C1 segment of cervical spinal cord (tissue), 14 donors: ENCODE data around the gene KLHL30.
A peak's percentile ranks its signal among the peaks of the same experiment; 100 is the strongest.

Experiments
- DNase-seq, 14 donors: peaks; one replicate each; lab custom pipeline; 2025; lab: John Stamatoyannopoulos, UW

KLHL30 gene

DNA sequence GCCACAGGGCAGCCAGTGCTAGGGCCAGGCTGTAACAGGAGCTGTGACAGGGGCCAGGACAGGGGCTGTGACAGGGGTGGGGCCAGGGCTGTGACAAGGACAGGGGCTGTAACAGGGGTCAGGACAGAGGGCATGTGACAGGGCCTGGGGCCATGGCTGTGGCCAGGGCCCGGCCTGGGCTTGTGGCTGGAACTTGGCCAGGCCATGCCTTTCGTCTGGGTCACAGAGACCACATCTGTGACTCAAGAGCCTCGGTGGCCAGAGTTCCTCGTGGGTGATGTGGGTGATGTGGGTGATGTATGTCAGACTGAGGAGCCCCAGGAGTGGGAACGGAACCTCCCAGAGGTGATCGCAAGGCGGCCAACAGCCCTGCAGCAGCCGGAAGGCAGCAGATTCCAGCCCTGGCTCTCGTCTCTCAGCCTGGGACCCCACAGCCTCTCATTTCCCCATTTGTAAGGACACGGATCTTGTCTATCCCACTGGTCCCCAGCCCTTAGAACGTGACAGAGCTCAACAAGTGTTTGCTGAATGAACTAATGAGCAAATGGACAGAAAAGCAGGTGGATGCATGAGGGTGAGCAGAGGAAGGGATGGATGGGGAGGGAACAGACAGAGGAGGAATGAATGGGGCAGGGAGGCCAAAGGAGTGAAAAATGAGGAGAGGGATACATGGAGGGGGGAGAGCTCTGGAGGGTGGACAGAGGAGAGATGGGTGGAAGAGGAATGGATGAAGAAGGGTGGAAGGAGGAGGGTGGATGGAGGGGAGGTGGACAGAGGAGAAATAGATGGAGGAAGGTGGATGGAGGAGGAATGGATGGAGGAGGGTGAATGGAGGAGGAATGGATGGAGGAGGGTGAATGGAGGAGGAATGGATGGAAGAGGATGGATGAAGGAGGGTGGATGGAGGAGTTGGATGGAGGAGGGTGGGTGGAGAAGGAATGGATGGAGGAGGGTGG is 21.0 kb upstream of the KLHL30 start:
- DNase-seq: no peak

DNA sequence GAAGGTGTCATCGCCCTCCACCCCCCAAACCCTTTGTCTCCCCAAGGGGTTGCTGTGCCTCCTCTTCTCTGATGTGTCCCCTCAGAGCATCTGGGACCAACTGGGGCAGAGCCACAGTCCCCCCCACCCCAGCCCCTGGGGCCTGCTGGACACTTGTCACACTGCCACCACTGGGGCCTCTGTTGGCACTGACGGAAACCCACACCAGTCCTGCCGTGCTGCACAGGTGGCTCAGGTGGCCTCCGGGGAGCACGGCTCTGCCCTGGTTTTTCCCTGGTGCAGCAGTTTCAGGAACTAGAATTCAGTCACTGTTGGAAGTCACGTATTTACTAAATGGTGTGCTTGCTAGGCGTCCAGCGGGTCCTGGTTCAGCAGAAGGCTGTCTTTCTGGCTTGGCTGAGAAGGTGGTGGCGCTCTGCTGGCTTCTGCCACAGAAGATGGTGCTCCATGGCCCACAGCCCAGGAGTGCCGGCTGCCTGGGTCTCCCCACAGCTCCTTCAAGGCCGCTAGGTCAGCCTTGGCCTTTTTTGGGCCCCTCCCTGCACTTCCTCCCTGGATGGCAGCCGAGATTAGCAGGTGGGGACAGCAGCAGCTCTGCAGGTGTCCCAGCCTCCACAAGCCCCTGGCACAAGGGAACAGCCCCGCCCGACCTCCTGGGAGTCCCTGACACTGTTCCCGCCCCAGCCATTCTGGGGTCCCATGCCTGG is 18.6 kb upstream of the KLHL30 start:
- peak in 1 of 14 donors; percentile 78 for DNase-seq

- peak in 1 of 14 donors; percentile 34 for DNase-seq
These were observed 17.8 kb upstream of the KLHL30 start for GRCh38 chr2:238120463-238121298.

DNA sequence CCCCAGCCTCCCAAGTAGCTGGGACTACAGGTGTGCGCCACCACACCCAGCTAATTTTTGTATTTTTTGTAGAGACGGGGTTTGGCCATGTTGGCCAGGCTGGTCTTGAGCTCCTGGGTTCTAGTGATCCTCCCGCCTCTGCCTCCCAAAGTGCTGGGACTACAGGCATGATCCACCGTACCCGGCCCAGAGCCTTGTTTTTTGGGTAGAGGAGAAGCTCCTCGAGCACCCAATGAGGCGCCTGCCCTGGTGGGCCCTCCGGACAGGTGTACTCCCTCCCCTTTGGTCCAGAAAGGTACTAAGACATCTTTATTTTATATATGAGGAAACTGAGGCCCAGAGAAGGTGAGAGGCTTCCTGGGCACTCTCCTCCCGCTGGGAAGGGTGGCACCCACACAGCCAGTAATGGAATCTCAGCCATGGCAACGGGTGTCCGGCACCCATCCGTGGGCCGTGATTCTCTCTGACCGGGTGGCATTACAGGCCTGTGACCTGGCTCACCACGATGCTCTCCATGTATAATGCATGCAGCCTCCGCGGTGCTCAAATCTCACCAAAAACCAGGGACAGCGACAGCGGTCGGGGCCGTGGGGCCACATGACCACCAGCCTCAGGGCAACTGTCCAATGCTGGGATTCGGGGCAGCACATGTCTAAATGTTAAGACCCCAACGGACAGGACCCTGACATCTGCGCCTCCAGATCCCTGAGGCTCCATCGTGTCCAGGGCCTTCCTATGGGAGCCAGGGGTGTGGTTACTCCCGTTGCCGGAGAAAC is 16.8 kb upstream of the KLHL30 start:
- no peak for DNase-seq

DNA sequence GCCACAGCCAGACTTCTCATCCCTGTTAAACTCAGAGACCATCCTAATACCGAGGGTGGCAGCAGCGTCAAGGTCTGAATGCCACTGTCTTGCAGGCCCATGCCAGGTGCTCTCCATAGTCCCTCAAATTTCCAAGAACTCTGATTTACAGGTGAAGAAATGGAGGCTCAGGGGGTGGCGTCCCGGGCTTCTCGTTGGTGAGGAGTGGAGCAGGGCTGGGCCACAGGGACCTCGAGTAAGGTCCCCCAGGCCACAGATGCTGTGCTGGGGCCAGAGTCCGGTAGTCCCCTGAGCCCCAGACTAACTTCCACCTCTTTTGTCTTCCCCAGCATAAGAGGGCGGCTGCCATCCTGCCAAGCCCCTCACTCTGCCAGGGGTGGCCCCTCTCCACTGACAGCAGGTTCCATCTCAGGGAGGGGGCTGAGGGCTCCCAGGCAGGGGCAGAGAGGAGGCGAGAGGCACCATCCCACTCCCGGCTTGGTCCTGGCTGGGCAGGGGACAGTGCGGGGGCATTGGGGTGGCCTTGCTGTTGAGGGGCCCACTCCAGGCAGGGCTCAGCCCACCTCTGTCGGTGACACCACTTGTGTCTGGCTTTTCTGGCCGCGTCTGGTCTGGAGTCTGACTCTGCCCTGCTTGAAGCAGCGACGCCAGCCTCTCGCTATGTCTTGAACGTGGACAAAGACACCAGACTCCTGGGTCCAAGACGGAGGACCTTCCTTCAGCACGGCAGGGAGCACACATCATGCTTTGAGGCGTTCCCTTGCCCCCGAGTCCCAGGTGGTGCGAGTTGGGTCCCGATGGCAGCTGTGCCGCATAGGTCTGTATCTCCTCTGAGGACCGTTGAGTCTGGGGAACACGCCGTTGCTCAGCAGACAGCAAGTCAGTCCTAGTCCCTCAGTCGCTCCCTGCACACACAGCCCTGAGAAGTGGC is 15.9 kb upstream of the KLHL30 start:
- no peak for DNase-seq

- DNase-seq: no peak
These were observed 15.1 kb upstream of the KLHL30 start for GRCh38 chr2:238123218-238123971.

DNA sequence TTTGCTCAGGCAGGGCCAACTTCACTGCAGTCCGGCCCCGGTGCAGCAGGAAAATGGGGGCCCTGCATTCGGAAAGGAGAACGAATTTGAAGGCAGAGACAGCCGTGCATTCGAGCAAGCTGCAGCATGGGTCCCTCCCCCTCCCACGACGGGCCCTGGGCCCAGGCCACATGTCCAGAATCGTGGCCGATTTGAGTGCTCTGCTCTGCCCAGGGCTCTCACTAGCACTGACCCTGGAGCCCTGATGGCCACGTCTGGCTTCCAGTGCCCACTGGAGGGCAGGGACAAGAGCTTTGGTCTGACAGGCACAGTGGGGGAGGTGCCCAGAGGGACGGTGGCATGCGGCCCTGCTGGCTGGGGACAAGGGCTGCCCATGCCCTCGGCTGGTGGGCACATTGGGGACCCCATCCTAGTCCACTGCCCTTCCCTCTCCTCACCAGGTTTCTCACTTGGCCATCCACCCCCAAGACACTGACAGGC is 14.4 kb upstream of the KLHL30 start:
- no peak for DNase-seq

- DNase-seq: no peak
These were observed 13.9 kb upstream of the KLHL30 start for GRCh38 chr2:238124488-238125126.

DNA sequence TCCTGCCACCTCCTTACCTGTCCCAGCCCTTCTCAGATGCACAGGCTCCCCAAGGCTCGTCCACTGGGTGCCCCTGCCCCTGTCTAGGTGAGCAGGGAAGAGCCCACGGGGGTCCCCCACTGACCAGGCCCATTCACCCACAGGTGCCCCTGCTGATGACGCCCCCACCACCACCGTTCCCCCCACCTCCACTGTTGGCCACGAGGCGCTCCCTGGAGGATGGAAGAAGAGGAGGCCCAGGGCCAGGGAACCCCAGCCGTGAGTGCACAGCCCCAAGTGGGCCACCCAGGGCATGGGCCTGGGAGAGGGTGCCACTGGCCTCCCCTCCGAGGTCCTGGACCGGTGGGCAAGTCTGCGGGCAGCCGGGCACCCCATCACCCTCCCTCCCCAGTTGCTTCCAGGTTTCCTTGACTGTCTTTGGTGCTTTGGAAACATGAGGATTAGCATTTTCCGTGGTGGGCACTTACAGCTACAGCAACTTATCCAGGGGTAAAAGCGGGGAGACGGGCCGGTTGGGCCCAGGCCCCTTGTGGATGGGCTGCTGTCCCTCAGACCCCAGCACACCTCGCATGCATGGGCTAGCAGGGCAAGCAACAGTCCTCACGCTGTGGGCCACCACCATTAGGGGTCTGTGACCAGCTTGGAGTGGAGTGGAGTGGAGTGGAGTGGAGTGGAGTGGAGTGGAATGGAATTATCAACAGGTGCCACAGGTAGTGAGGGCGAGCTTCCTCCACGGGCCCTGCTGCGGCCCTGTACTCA is 13.2 kb upstream of the KLHL30 start:
- DNase-seq: no peak

GRCh38 chr2:238126338-238126737 is 12.1 kb upstream of the KLHL30 start:
- no peak for DNase-seq

GRCh38 chr2:238126775-238127164 is 11.7 kb upstream of the KLHL30 start:
- no peak for DNase-seq

- DNase-seq: no peak
These were observed 11.1 kb upstream of the KLHL30 start for GRCh38 chr2:238127165-238128060.

DNA sequence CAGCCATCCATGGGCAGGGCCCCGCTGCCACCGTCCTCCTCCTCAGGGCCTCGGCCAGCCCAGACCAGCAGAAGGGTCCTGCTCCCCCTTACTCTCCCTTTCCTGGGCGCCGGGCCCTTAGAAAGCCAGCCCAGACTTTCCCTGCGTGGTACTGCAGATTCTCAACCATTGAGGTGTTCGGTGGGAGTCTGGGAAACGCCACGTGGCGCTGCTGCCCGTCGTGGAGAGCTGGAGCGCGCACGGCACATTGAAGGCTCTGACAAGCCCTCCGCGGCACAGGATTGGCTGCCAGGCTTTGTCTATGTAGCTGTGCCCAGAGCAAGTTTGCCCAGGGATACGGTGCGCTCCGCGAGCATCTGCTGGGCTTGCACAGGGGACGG is 10.4 kb upstream of the KLHL30 start:
- no peak for DNase-seq

DNA sequence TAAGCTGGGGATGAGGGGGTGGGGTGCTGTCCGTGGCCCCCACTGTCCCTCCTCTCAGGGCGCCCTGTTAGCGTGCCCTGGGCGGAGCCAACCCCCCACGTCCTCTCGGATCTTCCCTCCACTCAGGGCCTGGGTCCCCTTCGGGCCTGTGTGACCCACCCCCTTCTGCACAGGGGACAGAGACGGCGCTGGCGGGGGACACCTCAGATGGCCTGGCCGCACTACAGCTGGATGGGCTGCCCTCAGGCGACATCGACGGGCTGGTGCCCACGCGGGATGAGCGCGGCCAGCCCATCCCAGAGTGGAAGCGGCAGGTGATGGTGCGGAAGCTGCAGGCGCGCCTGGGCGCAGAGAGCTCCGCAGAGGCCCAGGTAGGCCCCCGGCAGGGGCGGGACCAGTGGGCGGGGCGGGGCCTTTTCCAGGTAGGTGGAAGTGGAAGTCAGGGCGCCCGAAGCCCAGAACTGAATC is 9.9 kb upstream of the KLHL30 start:
- no peak for DNase-seq

DNA sequence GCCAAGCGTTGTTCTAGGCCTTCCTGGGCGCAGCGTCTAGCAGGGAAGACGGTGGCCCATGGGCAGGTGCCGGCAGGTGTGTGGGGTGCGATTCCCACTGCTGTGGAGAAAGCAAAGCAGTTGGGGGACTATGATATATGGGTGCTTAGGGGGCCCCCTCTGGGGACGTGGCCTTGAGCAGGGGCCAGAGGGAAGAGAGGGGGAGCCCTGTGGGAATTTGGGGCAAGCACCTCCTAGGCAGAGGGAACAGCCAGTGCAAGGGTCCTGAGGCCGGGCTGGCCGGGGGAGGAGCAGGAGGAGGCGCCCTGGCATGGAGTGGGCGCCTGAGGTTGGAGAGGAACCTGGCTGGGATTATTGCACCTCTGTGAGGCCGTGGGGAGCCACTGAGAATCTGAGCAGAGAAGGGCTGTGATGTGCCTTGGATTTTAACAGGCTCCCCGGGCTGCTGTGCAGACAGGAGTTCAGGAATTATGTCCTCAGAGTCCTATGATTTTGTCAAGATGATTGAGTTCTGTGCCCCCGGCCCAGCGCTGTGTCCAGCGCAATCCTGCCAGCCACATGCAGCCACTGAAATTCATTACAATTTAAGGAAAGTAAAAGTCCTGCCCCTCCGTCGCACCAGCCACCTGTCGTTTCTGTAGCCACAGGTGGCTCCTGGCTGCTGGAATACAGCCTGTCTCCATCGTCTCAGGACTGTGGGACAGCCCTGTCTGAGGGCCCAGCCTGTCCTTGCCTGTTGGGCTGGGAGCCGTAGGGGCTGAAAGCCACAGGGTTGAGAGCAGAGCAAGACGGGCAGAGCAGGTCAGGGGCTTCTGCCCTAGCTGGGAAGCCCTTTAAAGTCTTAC is 9.1 kb upstream of the KLHL30 start:
- no peak for DNase-seq
